Ishikawa (cell line): ENCODE results near the gene RPS29.

Experiments used
- CEBPB ChIP-seq: IDR thresholded peaks from 2 replicates; pipeline ENCODE4 v1.6.1; 2012
- CREB1 ChIP-seq: IDR thresholded peaks from 2 replicates; pipeline ENCODE4 v1.6.1; 2012; ENCODE audit warnings: low read depth
- EGR1 ChIP-seq: IDR thresholded peaks from 2 replicates; pipeline ENCODE4 v1.6.1; 2012
- EP300 ChIP-seq: IDR thresholded peaks from 2 replicates; pipeline ENCODE4 v1.6.1; 2012; ENCODE audit warnings: borderline replicate concordance
- FOXM1 ChIP-seq: IDR thresholded peaks from 2 replicates; pipeline ENCODE4 v1.6.1; 2012; ENCODE audit warnings: low read depth, borderline replicate concordance
- NFIC ChIP-seq: IDR thresholded peaks from 2 replicates; pipeline ENCODE4 v1.6.1; 2012
- RAD21 ChIP-seq: IDR thresholded peaks from 2 replicates; pipeline ENCODE4 v1.6.1; 2012; ENCODE audit warnings: low read depth
- TAF1 ChIP-seq: IDR thresholded peaks from 2 replicates; pipeline ENCODE4 v1.6.1; 2012; ENCODE audit warnings: low read depth, mild to moderate bottlenecking
- TCF12 ChIP-seq: IDR thresholded peaks from 2 replicates; pipeline ENCODE4 v1.6.1; 2012; ENCODE audit warnings: low read depth
- TEAD4 ChIP-seq: IDR thresholded peaks from 2 replicates; pipeline ENCODE4 v1.6.1; 2012
- YY1 ChIP-seq: IDR thresholded peaks from 2 replicates; pipeline ENCODE4 v1.6.1; 2012; ENCODE audit warnings: low read depth
- ZBTB7A ChIP-seq: IDR thresholded peaks from 2 replicates; pipeline ENCODE4 v1.6.1; 2012; ENCODE audit warnings: low read depth
- TF ChIP-seq, protein P1 (sequence below): IDR thresholded peaks from 2 replicates; pipeline ENCODE4 v1.6.1; 2012; ENCODE audit warnings: low read depth, mild to moderate bottlenecking
- TF ChIP-seq, protein P2 (sequence below): IDR thresholded peaks from 2 replicates; pipeline ENCODE4 v1.6.1; 2012
- TF ChIP-seq, protein P3 (sequence below): IDR thresholded peaks from 2 replicates; pipeline ENCODE4 v1.6.1; 2012

RPS29 gene

DNA sequence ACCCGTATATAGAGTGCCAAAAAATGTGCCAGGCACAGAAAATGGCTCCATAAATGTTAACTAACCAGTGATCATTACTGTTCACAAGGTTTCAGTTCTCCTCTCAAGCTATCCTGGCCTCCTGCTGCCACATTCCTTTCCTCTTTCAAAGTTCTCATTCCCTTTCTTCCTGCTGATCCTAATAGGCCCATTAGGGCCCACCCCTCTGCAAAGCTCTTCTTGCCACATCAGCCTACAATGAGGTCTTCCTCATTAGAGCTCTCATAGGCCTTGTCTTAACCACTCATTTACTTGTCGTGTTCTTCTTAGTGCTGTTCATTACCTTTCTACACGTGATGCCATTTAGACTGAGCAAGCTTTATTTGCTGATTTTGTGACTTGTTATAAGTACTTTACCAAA lies 40.5 kb downstream of the RPS29 start:
- no peak for TF ChIP-seq EGR1
- no peak for TF ChIP-seq TCF12
- TF ChIP-seq EP300: no peak
- TF ChIP-seq FOXM1: no peak
- TF ChIP-seq, protein P1, sequence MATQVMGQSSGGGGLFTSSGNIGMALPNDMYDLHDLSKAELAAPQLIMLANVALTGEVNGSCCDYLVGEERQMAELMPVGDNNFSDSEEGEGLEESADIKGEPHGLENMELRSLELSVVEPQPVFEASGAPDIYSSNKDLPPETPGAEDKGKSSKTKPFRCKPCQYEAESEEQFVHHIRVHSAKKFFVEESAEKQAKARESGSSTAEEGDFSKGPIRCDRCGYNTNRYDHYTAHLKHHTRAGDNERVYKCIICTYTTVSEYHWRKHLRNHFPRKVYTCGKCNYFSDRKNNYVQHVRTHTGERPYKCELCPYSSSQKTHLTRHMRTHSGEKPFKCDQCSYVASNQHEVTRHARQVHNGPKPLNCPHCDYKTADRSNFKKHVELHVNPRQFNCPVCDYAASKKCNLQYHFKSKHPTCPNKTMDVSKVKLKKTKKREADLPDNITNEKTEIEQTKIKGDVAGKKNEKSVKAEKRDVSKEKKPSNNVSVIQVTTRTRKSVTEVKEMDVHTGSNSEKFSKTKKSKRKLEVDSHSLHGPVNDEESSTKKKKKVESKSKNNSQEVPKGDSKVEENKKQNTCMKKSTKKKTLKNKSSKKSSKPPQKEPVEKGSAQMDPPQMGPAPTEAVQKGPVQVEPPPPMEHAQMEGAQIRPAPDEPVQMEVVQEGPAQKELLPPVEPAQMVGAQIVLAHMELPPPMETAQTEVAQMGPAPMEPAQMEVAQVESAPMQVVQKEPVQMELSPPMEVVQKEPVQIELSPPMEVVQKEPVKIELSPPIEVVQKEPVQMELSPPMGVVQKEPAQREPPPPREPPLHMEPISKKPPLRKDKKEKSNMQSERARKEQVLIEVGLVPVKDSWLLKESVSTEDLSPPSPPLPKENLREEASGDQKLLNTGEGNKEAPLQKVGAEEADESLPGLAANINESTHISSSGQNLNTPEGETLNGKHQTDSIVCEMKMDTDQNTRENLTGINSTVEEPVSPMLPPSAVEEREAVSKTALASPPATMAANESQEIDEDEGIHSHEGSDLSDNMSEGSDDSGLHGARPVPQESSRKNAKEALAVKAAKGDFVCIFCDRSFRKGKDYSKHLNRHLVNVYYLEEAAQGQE: no peak
- no peak for TF ChIP-seq ZBTB7A
- TF ChIP-seq YY1: no peak
- TF ChIP-seq, protein P2, sequence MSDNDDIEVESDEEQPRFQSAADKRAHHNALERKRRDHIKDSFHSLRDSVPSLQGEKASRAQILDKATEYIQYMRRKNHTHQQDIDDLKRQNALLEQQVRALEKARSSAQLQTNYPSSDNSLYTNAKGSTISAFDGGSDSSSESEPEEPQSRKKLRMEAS: no peak
- no peak for TF ChIP-seq RAD21
- no peak for TF ChIP-seq NFIC
- TF ChIP-seq, protein P3, sequence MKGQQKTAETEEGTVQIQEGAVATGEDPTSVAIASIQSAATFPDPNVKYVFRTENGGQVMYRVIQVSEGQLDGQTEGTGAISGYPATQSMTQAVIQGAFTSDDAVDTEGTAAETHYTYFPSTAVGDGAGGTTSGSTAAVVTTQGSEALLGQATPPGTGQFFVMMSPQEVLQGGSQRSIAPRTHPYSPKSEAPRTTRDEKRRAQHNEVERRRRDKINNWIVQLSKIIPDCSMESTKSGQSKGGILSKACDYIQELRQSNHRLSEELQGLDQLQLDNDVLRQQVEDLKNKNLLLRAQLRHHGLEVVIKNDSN: no peak
- no peak for TF ChIP-seq TEAD4
- TF ChIP-seq CREB1: no peak
- no peak for TF ChIP-seq TAF1

DNA sequence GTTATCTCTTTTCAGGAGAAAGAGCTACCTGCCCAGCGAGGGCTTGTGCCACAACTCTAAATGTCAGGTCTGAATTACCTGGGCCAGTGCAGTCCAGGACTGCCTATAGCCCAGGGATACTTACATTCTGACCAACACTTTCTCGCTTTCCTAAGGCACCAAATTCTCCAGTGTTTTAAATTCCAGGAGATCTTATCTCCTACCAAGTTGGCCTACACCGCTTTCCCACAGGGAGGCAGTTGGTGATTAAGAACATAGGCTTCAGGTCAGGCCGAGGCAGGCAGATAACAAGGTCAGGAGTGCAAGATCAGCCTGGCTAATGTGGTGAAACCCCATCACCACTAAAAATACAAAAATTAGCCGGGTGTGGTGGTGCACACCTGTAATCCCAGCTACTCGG lies 41.1 kb downstream of the RPS29 start:
- TF ChIP-seq CEBPB (no peak), TAF1 (no peak), CREB1 (no peak), YY1 (no peak), TCF12 (no peak), EP300 (no peak), EGR1 (no peak), ZBTB7A (no peak), NFIC (no peak), FOXM1 (no peak), TEAD4 (no peak), RAD21 (no peak)
- TF ChIP-seq, protein P2: no peak
- TF ChIP-seq, protein P1: no peak
- TF ChIP-seq, protein P3: no peak

DNA sequence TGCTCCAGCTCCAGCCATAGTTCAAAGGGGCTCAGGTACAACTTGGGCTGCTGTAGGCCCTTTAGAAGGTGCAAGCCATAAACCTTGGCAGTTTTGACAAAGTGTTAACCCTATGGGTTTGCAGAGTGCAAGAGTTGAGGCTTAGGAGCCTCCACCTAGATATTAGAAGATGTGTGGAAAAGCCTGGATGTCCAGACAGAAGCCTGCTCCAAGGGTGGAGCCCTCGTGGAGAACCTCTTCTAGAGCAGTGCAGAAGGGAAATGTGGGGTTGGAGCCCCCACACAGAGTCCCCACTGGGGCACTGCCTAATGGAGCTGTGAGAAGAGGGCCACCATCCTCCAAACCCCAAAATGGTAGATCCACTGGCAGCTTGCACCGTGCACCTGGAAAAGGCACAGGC lies 45.1 kb downstream of the RPS29 start:
- TF ChIP-seq TCF12 (no peak), TAF1 (no peak), FOXM1 (no peak), TEAD4 (no peak), NFIC (no peak), CEBPB (no peak), YY1 (no peak)

DNA sequence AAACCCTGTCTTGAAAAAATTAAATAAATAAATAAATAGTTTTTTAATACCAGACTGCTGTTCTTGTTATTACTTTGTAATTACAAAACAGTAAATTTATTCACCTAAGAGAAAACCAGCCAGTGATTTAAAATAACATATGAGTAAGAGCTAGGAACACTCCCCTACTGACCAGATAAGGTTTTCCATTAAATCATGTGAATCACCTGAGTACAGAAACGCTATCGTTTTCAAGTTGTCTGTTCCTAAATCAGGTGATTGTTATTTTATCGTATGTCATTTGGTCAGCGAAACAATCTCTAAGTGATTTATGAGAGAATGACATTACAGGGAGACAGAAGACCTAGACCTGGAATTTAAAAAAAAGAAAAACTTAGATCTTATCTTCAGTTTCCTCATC lies 47.3 kb downstream of the RPS29 start:
- TF ChIP-seq TCF12 (no peak), TAF1 (no peak), EP300 (no peak), ZBTB7A (no peak), TEAD4 (no peak), RAD21 (no peak), NFIC (no peak), FOXM1 (no peak), YY1 (no peak), EGR1 (no peak), CREB1 (no peak), CEBPB (no peak)
- TF ChIP-seq, protein P2: no peak
- TF ChIP-seq, protein P1: no peak
- TF ChIP-seq, protein P3: no peak
